Astrocyte (in vitro differentiated cells and primary cell): Measurements from ENCODE around the gene PXDN. TPM values are rescaled to one million over a fixed set of nuclear protein-coding genes. Genes with fewer than 3 reads are reported as not detected.

Source experiments
- DNase-seq: peaks from one replicate; pipeline ENCODE4 v3.0.0-alpha.2; 2010; ENCODE audit warnings: low read depth
- FAIRE-seq: peaks from 2 replicates; lab custom pipeline; 2011; peaks lifted over from hg19 to GRCh38; lab: Jason Lieb, UNC
- H2AFZ ChIP-seq: 2 replicates; pipeline ENCODE4 v1.6.0; 2012; ENCODE audit warnings: low read depth, low read length, inconsistent platforms
- H3K27ac ChIP-seq: 2 replicates; pipeline ENCODE4 v1.5.1; 2011; ENCODE audit warnings: low read depth, low read length, inconsistent platforms
- H3K27me3 ChIP-seq: 2 replicates; pipeline ENCODE4 v1.6.0; 2011; ENCODE audit warnings: low read length, inconsistent platforms; ENCODE audit not compliant: insufficient read depth
- H3K36me3 ChIP-seq: 2 replicates; pipeline ENCODE4 v1.5.1; 2011; ENCODE audit warnings: low read length, inconsistent platforms; ENCODE audit not compliant: insufficient read depth
- H3K4me1 ChIP-seq: 2 replicates; pipeline ENCODE4 v1.5.1; 2011; ENCODE audit warnings: low read length, inconsistent platforms; ENCODE audit not compliant: insufficient read depth
- H3K4me2 ChIP-seq: 2 replicates; pipeline ENCODE4 v1.6.0; 2012; ENCODE audit warnings: low read length, inconsistent platforms
- H3K4me3 ChIP-seq: 2 replicates; pipeline ENCODE4 v1.5.1; 2011; ENCODE audit warnings: low read depth, mild to moderate bottlenecking, low read length, inconsistent platforms; ENCODE audit not compliant: insufficient read depth
- H3K79me2 ChIP-seq: 2 replicates; pipeline ENCODE4 v1.6.0; 2012; ENCODE audit warnings: mild to moderate bottlenecking, low read length, inconsistent platforms; ENCODE audit not compliant: insufficient read depth
- H3K9ac ChIP-seq: 2 replicates; pipeline ENCODE4 v1.6.0; 2012; ENCODE audit warnings: mild to moderate bottlenecking, low read length, inconsistent platforms
- H3K9me3 ChIP-seq: 2 replicates; pipeline ENCODE4 v1.5.1; 2012; ENCODE audit warnings: low read depth, mild to moderate bottlenecking, low read length, inconsistent platforms; ENCODE audit not compliant: insufficient read depth
- H4K20me1 ChIP-seq: 2 replicates; pipeline ENCODE4 v1.6.0; 2012; ENCODE audit warnings: low read length, inconsistent platforms; ENCODE audit not compliant: insufficient read depth
- H3K27ac Mint-ChIP-seq: one replicate; pipeline ENCODE4 v1.8.0; 2021; ENCODE audit warnings: mild to moderate bottlenecking, mixed read lengths; ENCODE audit not compliant: unreplicated experiment
- H3K27me3 Mint-ChIP-seq: one replicate; pipeline ENCODE4 v1.8.0; 2021; ENCODE audit warnings: low read depth, mixed read lengths; ENCODE audit not compliant: unreplicated experiment
- H3K36me3 Mint-ChIP-seq: one replicate; pipeline ENCODE4 v1.8.0; 2021; ENCODE audit warnings: low read depth, mixed read lengths; ENCODE audit not compliant: unreplicated experiment
- H3K4me1 Mint-ChIP-seq: one replicate; pipeline ENCODE4 v1.8.0; 2021; ENCODE audit warnings: low read depth, mixed read lengths; ENCODE audit not compliant: unreplicated experiment
- H3K4me3 Mint-ChIP-seq: one replicate; pipeline ENCODE4 v1.8.0; 2021; ENCODE audit warnings: mild to moderate bottlenecking, moderate library complexity, mixed read lengths; ENCODE audit not compliant: unreplicated experiment
- H3K9me3 Mint-ChIP-seq: one replicate; pipeline ENCODE4 v1.8.0; 2021; ENCODE audit warnings: mild to moderate bottlenecking, mixed read lengths; ENCODE audit not compliant: unreplicated experiment
- EZH2 ChIP-seq: IDR thresholded peaks from 2 replicates; pipeline ENCODE4 v1.6.1; 2012; ENCODE audit warnings: mild to moderate bottlenecking, low read length, inconsistent platforms; ENCODE audit not compliant: insufficient read depth
- total RNA-seq: library from RNA; stranded (reverse); gene quantifications from 2 replicates; pipeline ENCODE4 v1.2.1, GENCODE V29; 2021
- TF ChIP-seq, protein P1 (sequence below): IDR thresholded peaks from 2 replicates; pipeline ENCODE4 v1.5.1; 2011; ENCODE audit warnings: low read depth, mild to moderate bottlenecking, inconsistent platforms, low read length, moderate library complexity; ENCODE audit not compliant: insufficient read depth

The PXDN gene
- total RNA-seq, 1 donor from 2014 or later: 417 TPM

DNA sequence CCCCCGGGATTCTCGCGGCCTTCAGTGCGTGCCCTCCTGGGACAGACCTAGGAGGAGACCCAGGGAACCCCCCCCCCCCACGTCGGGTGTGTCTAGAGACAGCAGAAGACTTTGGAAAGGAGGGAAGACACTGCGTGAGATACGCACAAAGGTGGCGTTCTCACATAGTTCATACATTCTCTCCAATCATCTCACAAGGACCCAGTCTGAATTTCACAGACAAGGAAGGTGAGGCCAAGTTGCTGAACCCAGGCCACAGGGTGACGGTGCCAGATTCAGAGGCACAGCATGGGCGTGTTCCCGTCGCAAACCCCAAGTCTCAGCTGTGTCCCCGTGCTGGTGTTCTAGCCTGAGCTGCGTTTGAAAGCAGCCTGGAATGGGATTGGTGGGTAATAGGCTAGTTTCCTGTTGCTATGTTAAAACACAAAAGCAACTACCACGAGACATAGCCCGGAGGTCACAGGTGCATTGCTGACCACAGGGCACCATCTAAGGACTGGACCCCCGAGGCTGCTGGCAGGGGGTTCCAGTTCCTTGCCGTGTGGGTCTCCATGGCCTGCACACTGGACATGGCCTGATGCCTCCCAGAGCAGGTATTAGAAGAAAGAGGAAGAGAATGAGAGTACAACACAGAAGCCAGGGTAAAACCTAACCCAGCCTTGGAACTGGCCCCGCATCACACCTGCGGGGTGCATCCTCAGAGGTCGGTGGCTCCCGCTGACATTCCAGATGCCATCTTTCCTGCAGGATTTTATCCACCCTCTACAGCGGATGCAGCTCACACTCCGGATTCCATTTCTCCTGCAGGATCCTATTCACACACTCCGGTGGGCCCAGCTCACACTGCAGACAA is 1.1 kb upstream of the PXDN start:
- Mint-ChIP-seq H3K27me3 (peaks cover 25% of the 10 kb centered on the region), H3K4me1 (peaks cover 21% of the 10 kb centered on the region), H3K27ac (no peak overlapping the region), H3K9me3 (no peaks in the 10 kb centered on the region), H3K4me3 (peak overlapping the region; percentile 89), H3K36me3 (peaks cover 9% of the 10 kb centered on the region)
- H3K36me3 ChIP-seq: no peaks in the 10 kb centered on the region
- TF ChIP-seq, protein P1, sequence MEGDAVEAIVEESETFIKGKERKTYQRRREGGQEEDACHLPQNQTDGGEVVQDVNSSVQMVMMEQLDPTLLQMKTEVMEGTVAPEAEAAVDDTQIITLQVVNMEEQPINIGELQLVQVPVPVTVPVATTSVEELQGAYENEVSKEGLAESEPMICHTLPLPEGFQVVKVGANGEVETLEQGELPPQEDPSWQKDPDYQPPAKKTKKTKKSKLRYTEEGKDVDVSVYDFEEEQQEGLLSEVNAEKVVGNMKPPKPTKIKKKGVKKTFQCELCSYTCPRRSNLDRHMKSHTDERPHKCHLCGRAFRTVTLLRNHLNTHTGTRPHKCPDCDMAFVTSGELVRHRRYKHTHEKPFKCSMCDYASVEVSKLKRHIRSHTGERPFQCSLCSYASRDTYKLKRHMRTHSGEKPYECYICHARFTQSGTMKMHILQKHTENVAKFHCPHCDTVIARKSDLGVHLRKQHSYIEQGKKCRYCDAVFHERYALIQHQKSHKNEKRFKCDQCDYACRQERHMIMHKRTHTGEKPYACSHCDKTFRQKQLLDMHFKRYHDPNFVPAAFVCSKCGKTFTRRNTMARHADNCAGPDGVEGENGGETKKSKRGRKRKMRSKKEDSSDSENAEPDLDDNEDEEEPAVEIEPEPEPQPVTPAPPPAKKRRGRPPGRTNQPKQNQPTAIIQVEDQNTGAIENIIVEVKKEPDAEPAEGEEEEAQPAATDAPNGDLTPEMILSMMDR: no peak
- TF ChIP-seq EZH2: no peak
- H3K4me3 ChIP-seq: peak overlapping the region; percentile 66
- H3K9ac ChIP-seq: peak overlapping the region; percentile 97
- no peaks in the 10 kb centered on the region for H3K9me3 ChIP-seq
- peak overlapping the region; percentile 14 for H2AFZ ChIP-seq
- H3K4me2 ChIP-seq: peak overlapping the region; percentile 89
- H4K20me1 ChIP-seq: peaks cover 15% of the 10 kb centered on the region
- no peak for DNase-seq
- peaks cover 39% of the 10 kb centered on the region for H3K4me1 ChIP-seq
- peak overlapping the region; percentile 88 for H3K27ac ChIP-seq
- no peaks in the 10 kb centered on the region for H3K27me3 ChIP-seq
- H3K79me2 ChIP-seq: peaks cover 40% of the 10 kb centered on the region
- no peak for FAIRE-seq

DNA sequence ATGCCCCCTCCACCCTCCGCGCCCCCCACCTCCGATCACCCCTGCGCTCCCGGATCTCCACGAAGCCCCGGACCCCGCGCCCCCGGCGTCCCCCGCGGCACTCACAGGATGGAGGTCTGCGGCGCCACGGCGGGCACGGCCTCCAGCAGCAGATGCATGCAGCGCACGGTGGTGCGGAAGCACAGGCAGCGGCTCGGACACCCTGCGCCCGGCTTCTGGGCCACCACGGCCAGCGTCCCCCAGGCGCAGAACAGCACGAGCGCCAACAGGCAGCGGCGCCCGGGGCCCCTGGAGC is 217 bp downstream of the PXDN start:
- H3K36me3 ChIP-seq: no peaks in the 10 kb centered on the region
- H3K4me1 ChIP-seq: peaks cover 52% of the 10 kb centered on the region
- Mint-ChIP-seq H3K36me3 (peaks cover 13% of the 10 kb centered on the region), H3K4me1 (peaks cover 29% of the 10 kb centered on the region), H3K9me3 (no peaks in the 10 kb centered on the region), H3K4me3 (peak overlapping the region; percentile 77), H3K27ac (no peak overlapping the region), H3K27me3 (peaks cover 25% of the 10 kb centered on the region)
- no peak overlapping the region for H2AFZ ChIP-seq
- H4K20me1 ChIP-seq: peaks cover 20% of the 10 kb centered on the region
- peak overlapping the region; percentile 88 for H3K27ac ChIP-seq
- FAIRE-seq: no peak
- no peak for TF ChIP-seq EZH2
- TF ChIP-seq, protein P1: no peak
- H3K4me3 ChIP-seq: peak overlapping the region; percentile 66
- no peaks in the 10 kb centered on the region for H3K27me3 ChIP-seq
- H3K79me2 ChIP-seq: peaks cover 53% of the 10 kb centered on the region
- H3K4me2 ChIP-seq: peak overlapping the region; percentile 89
- no peaks in the 10 kb centered on the region for H3K9me3 ChIP-seq
- DNase-seq: no peak
- peak overlapping the region; percentile 97 for H3K9ac ChIP-seq
